Stimulated activated CD8-positive, alpha-beta memory T cell treated with anti-CD3 and anti-CD28 coated beads, Interleukin-15, amount 100 ng/mL, for 24 hours (primary cell): ENCODE results near the gene CFDP1.
"Not testable (repeated sequence)": the region's sequence is repeated elsewhere in the genome, so short reads cannot be mapped to it uniquely, and the experiment has no call there.

ENCODE experiments used
- DNase-seq: peaks from one replicate; pipeline ENCODE4 v3.0.0-alpha.2; 2020; ENCODE audit warnings: low read depth

Gene CFDP1

GRCh38 chr16:75293173-75293572, 140.1 kb downstream of the CFDP1 start:
- DNase-seq = no peak

GRCh38 chr16:75292691-75293090, 140.6 kb downstream of the CFDP1 start:
- no peak for DNase-seq

- DNase-seq = no peak
These were observed 144.1 kb downstream of the CFDP1 start for GRCh38 chr16:75289189-75289588.

- DNase-seq = peak; percentile 20
These were observed 144.6 kb downstream of the CFDP1 start for GRCh38 chr16:75288596-75289120.

GRCh38 chr16:75288181-75288580, 145.1 kb downstream of the CFDP1 start:
- DNase-seq = no peak

DNA sequence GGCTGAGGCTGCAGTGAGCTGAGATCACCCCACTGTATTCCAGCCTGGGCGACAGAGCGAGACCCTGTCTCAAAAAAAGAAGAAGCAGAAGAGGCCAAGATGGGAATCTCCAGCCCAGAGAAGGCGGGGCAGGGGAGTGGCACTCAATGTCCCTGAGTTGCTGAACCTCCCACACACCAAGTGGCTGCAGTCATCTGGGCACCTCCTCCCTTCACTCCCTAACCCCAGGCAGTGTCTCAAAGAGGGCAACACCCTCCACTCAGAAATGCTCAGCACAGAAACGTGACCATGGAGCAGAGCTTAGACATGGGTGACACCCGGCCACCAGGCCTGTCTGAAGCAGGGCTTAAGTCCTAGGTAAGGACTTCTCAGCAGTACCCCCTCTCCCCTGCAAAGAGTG, 145.6 kb downstream of the CFDP1 start:
- DNase-seq = no peak

- DNase-seq = no peak
These were observed 146.9 kb downstream of the CFDP1 start for GRCh38 chr16:75286389-75286788.

DNA sequence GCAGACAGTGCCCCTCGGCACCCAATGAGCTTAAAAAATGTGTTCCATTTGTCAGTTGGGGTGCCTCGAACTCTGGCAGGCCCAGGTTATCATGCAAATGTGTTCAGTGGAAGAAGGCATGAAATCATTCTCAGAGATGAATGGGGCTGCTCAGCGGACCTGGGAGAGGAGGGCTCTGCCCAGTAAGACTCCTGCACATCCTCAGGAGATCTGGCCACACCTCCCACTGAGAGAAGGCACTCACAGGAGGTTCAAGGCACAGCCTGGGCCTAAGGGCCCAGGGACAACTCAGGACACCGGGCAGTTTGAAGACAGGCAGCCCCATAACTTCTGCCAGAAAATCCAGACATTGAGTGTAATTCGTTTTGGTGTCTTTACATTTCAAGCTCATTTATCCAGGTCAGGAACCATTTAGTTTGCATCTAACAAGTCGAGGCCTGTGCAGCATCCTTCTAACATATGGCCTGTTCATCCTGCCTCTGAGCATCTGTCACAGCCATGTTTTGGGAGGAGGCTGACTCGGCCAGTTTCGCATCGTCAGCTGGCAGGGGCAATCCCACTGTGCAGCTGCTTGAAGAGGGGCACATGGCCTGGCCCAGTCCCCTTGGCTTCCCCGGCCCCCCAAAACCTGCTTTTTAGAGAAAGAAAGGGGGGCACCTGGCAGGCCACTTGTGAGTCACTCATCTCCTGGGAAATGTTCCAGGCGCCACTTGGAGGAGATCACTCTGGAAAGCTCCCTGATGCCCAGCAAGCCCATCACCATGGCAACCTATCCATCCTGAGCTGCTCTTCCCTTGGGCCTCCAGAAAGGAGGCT, 150.6 kb downstream of the CFDP1 start:
- DNase-seq = no peak

DNA sequence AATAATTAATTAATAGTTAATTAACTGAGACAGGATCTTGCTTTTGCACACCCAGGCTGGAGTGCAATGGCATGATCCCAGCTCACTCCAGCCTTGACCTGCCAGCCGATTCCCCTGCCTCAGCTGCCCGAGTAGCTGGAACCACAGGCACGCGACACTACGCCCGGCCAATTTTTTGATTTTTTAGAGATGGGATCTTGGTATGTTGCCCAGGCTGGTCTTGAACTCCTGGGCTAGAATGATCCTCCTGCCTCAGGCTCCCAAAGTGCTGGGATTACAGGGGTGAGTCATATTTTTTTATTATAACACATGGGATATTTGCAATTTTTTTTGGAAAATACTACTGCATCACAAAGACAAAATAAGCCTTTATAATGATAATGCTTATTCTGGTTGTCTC, 151.5 kb downstream of the CFDP1 start:
- DNase-seq = no peak

DNA sequence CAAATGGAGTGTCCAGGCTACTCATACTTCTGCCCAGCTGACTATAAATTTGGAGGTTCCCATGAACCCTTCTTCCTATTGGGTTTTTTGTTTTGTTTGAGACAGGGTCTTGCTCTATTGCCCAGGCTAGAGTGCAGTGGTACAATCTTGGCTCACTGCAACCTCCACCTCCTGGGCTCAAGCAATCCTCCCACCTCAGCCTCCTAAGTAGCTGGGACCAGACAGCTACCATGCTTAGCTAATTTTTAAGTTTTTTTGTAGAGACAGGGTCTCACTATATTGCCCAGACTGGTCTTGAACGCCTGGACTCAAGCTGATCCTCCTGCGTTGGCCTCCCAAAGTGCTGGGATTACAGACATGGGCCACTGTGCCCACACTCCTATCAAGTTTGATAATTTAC, 152.3 kb downstream of the CFDP1 start:
- not testable (repeated sequence) for DNase-seq

GRCh38 chr16:75280331-75280804, 152.9 kb downstream of the CFDP1 start:
- no peak for DNase-seq

- no peak for DNase-seq
These were observed 154.0 kb downstream of the CFDP1 start for GRCh38 chr16:75279305-75279704.

DNA sequence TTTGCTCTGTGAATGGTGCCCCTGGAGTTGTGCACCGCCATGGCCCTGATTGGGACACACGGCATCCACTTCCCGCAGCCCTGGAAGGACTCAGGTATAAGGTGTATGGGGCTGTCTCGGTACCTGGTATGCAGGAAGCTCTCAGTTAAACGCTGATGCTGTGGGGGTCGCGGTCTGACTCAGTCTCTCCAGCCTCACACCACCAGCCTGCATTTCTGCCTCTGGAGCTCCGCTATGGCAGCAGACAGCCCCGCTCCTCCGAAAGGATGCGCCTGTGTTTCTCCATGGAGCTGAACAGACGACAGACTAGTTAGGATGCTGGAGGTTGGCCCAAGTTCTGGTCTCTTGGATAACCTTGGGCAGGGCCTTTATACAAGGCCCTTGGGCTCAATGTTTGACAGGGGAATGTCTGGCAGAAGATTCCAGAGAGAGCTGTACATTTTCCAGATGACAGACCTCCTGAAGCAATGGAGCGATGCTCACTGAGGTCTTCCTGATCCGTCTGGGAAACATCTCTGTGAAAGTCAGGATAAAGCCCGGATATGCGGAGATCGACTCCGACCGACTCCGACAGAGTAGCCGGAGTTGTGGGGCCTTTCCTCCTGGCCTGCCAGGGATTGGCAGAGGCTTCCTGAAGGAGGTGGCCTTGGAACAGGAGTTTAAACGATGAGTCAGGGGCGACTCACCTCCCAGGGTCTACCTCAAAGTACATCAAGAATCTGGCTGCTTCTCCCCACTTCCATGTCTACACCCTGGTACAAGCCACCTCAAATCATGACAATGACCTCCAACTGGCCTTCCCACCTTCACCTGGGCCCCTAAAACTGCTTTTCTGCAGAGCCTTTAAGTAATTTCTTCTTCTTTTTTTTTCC, 160.0 kb downstream of the CFDP1 start:
- no peak for DNase-seq

DNA sequence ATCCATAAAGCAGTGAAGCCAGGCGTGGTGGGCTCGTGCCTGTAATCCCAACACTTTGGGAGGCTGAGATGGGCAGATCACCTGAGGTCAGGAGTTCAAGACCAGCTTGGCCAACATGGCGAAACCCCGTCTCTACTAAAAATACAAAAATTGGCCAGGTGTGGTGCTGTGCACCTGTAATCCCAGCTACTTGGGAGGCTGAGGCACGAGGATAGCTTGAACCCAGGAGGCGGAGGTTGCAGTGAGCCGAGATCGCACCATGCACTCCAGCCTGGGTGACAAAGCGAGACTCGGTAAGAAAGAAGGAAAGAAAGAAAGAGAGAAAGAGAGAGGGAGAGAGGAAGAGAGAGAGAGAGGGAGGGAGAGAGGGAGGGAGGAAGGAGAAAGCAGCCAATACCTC, 160.7 kb downstream of the CFDP1 start:
- DNase-seq = not testable (repeated sequence)

GRCh38 chr16:75272097-75272551, 161.2 kb downstream of the CFDP1 start:
- DNase-seq = no peak

DNA sequence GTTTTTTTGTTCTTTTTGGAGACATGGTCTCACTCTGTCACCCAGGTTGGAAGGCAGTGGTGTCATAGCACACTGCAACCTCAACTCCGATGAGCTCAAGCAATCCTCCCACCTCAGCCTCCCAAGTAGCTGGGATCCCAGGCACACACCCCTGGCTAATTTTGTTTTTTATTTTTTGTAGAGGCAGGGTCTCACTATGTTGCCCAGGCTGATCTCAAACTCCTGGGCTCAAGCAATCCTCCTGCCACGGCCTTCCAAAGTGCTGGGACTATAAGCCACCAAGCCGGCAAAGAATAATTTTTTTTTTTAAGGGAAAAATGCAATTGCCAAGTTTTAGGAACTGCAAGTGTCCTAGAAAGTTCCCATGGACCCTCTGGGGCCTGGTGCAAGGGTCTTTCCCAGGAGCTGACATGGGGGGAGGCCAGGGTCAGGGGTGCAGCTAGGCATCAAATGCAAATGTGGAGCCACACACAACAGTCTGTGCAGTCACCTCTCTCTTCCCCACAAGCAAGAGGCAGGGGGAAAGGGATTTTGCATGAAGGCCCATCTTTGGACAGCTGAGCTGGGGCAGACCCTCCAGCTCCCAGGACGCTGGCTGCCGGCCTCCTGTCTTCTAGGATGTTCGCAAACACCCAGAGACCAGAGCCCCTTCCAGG, 161.7 kb downstream of the CFDP1 start:
- DNase-seq = no peak

DNA sequence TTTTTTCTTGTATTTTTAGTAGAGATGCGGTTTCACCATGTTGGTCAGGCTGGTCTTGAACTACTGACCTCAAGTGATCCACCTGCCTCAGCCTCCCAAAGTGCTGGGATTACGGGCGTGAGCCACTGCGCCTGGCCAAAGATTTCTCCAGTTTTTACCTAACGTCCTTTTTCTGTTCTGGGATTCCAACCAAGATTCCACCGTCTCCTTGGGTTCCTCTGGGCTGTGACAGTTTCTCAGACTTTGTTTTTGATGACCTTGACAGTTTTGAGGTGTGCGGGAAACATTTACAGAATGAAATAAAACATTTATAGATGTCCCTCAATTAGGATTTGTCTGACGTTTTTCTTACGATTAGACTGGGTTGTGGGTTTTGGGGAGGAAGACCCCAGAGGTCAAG, 163.9 kb downstream of the CFDP1 start:
- DNase-seq = not testable (repeated sequence)

- no peak for DNase-seq
These were observed 165.6 kb downstream of the CFDP1 start for GRCh38 chr16:75267631-75268264.

GRCh38 chr16:75266738-75267630, 166.3 kb downstream of the CFDP1 start:
- no peak for DNase-seq

- DNase-seq = no peak
These were observed 167.2 kb downstream of the CFDP1 start for GRCh38 chr16:75265911-75266701.
